HEK293T (cell line): ENCODE results near the gene FAM151A.

Experiments used
- BHLHE40 ChIP-seq: fragments of 450-650 bp; IDR thresholded peaks from 2 replicates; pipeline ENCODE4 v1.6.1; 2016; ENCODE audit warnings: mild to moderate bottlenecking, moderate library complexity, borderline replicate concordance
- ELF4 ChIP-seq: fragments of 450-650 bp; IDR thresholded peaks from 2 replicates; pipeline ENCODE4 v1.6.1; 2017; ENCODE audit warnings: antibody characterized with exemption
- FOXK2 ChIP-seq: fragments of 450-650 bp; IDR thresholded peaks from 2 replicates; pipeline ENCODE4 v1.6.1; 2016; ENCODE audit warnings: mild to moderate bottlenecking
- FOXM1 ChIP-seq: fragments of 450-650 bp; IDR thresholded peaks from 2 replicates; pipeline ENCODE4 v1.6.1; 2017; ENCODE audit warnings: mild to moderate bottlenecking, borderline replicate concordance
- HDGF ChIP-seq: fragments of 450-650 bp; IDR thresholded peaks from 2 replicates; pipeline ENCODE4 v1.6.1; 2017; ENCODE audit warnings: antibody characterized with exemption, borderline replicate concordance
- LEF1 ChIP-seq: fragments of 450-650 bp; IDR thresholded peaks from 2 replicates; pipeline ENCODE4 v1.6.1; 2017; ENCODE audit warnings: mild to moderate bottlenecking, borderline replicate concordance
- ZNF384 ChIP-seq: fragments of 450-650 bp; IDR thresholded peaks from 2 replicates; pipeline ENCODE4 v1.6.1; 2016

DNA sequence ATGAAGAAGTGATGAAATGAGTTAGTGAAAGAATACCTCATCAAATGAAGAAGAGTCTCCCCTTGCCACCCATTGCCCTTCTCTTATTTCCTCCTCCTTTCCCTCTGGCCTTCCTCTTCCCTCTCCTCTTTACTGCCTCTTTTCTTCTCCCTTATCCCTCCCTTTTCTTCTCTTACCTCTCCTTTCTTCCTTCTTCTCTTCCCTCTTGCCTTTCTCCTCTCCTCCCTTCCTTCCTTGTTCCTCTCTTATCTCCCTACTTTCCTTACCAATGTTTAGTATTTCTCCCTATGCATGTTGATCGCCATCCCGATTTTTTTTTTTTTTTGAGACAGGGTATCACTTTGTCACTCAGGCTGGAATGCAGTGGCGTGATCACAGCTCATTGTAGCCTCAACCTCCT lies 27.1 kb upstream of the FAM151A start:
- no peak for TF ChIP-seq ZNF384
- no peak for TF ChIP-seq FOXK2
- TF ChIP-seq LEF1, result no peak
- TF ChIP-seq FOXM1, result no peak
- TF ChIP-seq ELF4, result no peak
- TF ChIP-seq HDGF, result no peak
- no peak for TF ChIP-seq BHLHE40
